SJSA1 (cell line): Measurements from ENCODE around the gene MAML2. TPM values are rescaled to one million over a fixed set of nuclear protein-coding genes. Genes with fewer than 3 reads are reported as not detected.

Experiments
- total RNA-seq: library from RNA; depleted of rRNA; stranded (reverse); fragments of >200 nt; shearing (Covaris generic); gene quantifications from 2 replicates; pipeline ENCODE4 v1.2.3, GENCODE V29; 2014; rRNA removed

Gene MAML2
- total RNA-seq, 1 experiment from 2014 or later: 8.7 TPM

Other genes with a start within 250 kb of the MAML2 start
- 12.6 and 23.7 TPM in 2 replicates for gene CCDC82, start 46.7 kb upstream of the MAML2 start, total RNA-seq
- gene JRKL, start 46.8 kb upstream of the MAML2 start, total RNA-seq: 3.8 and 4.5 TPM in 2 replicates